GM12878 (cell line): ENCODE measurements around the gene ZFP36. TPM values are rescaled to one million over a fixed set of nuclear protein-coding genes. Genes with fewer than 3 reads are reported as not detected.

Source experiments
- DPF2 ChIP-seq: fragments of 450-650 bp; IDR thresholded peaks from 2 replicates; pipeline ENCODE4 v1.6.1; 2017; ENCODE audit warnings: mild to moderate bottlenecking
- E4F1 ChIP-seq: fragments of 450-650 bp; IDR thresholded peaks from 2 replicates; pipeline ENCODE4 v1.6.1; 2018; ENCODE audit warnings: borderline replicate concordance, mild to moderate bottlenecking; ENCODE audit not compliant: partially characterized antibody
- EGR1 ChIP-seq, 2 experiments: IDR thresholded peaks; 1 replicate in 1 of 2; 2 replicates in 1 of 2; pipeline ENCODE4 v1.6.1; 2011 to 2012; ENCODE audit warnings: low read depth in 2 of 2, low read length in 2 of 2, borderline replicate concordance in 1 of 2, mild to moderate bottlenecking in 1 of 2, moderate library complexity in 1 of 2
- EZH2 ChIP-seq: IDR thresholded peaks from 2 replicates; pipeline ENCODE4 v1.6.1; 2012; ENCODE audit warnings: low read depth, mild to moderate bottlenecking, control low read depth, inconsistent platforms, low read length, borderline replicate concordance; ENCODE audit not compliant: control insufficient read depth
- FOXK2 ChIP-seq: fragments of 450-650 bp; IDR thresholded peaks from 2 replicates; pipeline ENCODE4 v1.6.1; 2017; ENCODE audit warnings: mild to moderate bottlenecking, moderate library complexity
- HCFC1 ChIP-seq: fragments of 150-350 bp; IDR thresholded peaks from 2 replicates; pipeline ENCODE4 v1.6.1; 2014; ENCODE audit warnings: low read length
- RFX5 ChIP-seq: IDR thresholded peaks from 2 replicates; pipeline ENCODE4 v1.6.1; 2011; ENCODE audit warnings: low read depth, low read length, improper control_type of control experiment
- SMAD1 ChIP-seq: fragments of 450-650 bp; IDR thresholded peaks from 2 replicates; pipeline ENCODE4 v1.6.1; 2018; ENCODE audit warnings: mild to moderate bottlenecking, low read depth; ENCODE audit not compliant: partially characterized antibody
- TAF1 ChIP-seq: IDR thresholded peaks from 2 replicates; pipeline ENCODE4 v1.6.1; 2011; ENCODE audit warnings: mild to moderate bottlenecking, low read depth, low read length, borderline replicate concordance
- ZNF622 ChIP-seq: fragments of 450-650 bp; IDR thresholded peaks from 2 replicates; pipeline ENCODE4 v1.6.1; 2017; ENCODE audit warnings: mild to moderate bottlenecking, inconsistent platforms
- polyA plus RNA-seq, 11 experiments: library from polyadenylated mRNA; depleted of rRNA in 4 of 11; unstranded in 6 of 11; stranded (reverse) in 5 of 11; fragments of >200 nt; fragmentation: Nextera tagmentation in 4 of 11; fragmentation: Illumina TruSeq in 1 of 11; extraction: Ambion mirVana in 4 of 11; extraction: Trizol in 1 of 11; gene quantifications; 1 replicate in 1 of 11; 2 replicates in 10 of 11; pipeline versions ENCODE4 v1.2.1 to v1.2.3, GENCODE V29; 2011 to 2016; ENCODE audit warnings: inconsistent platforms in 2 of 11, missing spikeins in 2 of 11, low read depth in 1 of 11
- total RNA-seq, 4 experiments: library from RNA; depleted of rRNA in 3 of 4; stranded (reverse); fragments of >200 nt in 3 of 4; fragmentation: Illumina TruSeq in 1 of 4; extraction: Trizol in 1 of 4; gene quantifications; 2 replicates each; pipeline versions ENCODE4 v1.2.1 to v1.2.3, GENCODE V29; 2013 to 2021
- TF ChIP-seq, protein P1 (sequence below): fragments of 450-650 bp; conservative IDR thresholded peaks from 2 replicates; pipeline ENCODE4 v1.6.1; 2017; ENCODE audit warnings: mild to moderate bottlenecking, moderate library complexity
- TF ChIP-seq, protein P2 (sequence below): fragments of 450-650 bp; IDR thresholded peaks from 2 replicates; pipeline ENCODE4 v1.6.1; 2017; ENCODE audit warnings: mild to moderate bottlenecking, moderate library complexity
- TF ChIP-seq, protein P3 (sequence below): fragments of 450-650 bp; IDR thresholded peaks from 2 replicates; pipeline ENCODE4 v1.6.1; 2017; ENCODE audit warnings: mild to moderate bottlenecking, low read depth, inconsistent platforms; ENCODE audit not compliant: poor library complexity, severe bottlenecking
- TF ChIP-seq, protein P4 (sequence below): IDR thresholded peaks from 2 replicates; pipeline ENCODE4 v1.6.1; 2012; ENCODE audit warnings: low read depth, low read length, improper control_type of control experiment

ZFP36 gene
- total and polyA plus RNA-seq, 10 of the 15 experiments (the other 5 are each of a cell fraction or from before 2014, with no cell fraction given) = 5.3 to 55.0 (median 18.1) TPM

- TF ChIP-seq E4F1 (no peak), HCFC1 (0 out of 2 replicates have a peak, but pooled peaks have one; percentile 7), EZH2 (no peak), DPF2 (0 out of 2 replicates have a peak, but pooled peaks have one; percentile 69), RFX5 (no peak), TAF1 (0 out of 2 replicates have a peak, but pooled peaks have one; percentile 46), ZNF622 (no peak), SMAD1 (peak; percentile 16), EGR1 (IDR thresholded peaks at IDR 0.05; ENCODE audit: borderline replicate concordance in 1 of 2, low read depth in 2 of 2, low read length in 2 of 2) (peak; percentile 16 to 67), FOXK2 (peak; percentile 61)
- TF ChIP-seq, protein P1, sequence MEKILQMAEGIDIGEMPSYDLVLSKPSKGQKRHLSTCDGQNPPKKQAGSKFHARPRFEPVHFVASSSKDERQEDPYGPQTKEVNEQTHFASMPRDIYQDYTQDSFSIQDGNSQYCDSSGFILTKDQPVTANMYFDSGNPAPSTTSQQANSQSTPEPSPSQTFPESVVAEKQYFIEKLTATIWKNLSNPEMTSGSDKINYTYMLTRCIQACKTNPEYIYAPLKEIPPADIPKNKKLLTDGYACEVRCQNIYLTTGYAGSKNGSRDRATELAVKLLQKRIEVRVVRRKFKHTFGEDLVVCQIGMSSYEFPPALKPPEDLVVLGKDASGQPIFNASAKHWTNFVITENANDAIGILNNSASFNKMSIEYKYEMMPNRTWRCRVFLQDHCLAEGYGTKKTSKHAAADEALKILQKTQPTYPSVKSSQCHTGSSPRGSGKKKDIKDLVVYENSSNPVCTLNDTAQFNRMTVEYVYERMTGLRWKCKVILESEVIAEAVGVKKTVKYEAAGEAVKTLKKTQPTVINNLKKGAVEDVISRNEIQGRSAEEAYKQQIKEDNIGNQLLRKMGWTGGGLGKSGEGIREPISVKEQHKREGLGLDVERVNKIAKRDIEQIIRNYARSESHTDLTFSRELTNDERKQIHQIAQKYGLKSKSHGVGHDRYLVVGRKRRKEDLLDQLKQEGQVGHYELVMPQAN = peak; percentile 63; the same call in 1 of the 2 replicates
- TF ChIP-seq, protein P2, sequence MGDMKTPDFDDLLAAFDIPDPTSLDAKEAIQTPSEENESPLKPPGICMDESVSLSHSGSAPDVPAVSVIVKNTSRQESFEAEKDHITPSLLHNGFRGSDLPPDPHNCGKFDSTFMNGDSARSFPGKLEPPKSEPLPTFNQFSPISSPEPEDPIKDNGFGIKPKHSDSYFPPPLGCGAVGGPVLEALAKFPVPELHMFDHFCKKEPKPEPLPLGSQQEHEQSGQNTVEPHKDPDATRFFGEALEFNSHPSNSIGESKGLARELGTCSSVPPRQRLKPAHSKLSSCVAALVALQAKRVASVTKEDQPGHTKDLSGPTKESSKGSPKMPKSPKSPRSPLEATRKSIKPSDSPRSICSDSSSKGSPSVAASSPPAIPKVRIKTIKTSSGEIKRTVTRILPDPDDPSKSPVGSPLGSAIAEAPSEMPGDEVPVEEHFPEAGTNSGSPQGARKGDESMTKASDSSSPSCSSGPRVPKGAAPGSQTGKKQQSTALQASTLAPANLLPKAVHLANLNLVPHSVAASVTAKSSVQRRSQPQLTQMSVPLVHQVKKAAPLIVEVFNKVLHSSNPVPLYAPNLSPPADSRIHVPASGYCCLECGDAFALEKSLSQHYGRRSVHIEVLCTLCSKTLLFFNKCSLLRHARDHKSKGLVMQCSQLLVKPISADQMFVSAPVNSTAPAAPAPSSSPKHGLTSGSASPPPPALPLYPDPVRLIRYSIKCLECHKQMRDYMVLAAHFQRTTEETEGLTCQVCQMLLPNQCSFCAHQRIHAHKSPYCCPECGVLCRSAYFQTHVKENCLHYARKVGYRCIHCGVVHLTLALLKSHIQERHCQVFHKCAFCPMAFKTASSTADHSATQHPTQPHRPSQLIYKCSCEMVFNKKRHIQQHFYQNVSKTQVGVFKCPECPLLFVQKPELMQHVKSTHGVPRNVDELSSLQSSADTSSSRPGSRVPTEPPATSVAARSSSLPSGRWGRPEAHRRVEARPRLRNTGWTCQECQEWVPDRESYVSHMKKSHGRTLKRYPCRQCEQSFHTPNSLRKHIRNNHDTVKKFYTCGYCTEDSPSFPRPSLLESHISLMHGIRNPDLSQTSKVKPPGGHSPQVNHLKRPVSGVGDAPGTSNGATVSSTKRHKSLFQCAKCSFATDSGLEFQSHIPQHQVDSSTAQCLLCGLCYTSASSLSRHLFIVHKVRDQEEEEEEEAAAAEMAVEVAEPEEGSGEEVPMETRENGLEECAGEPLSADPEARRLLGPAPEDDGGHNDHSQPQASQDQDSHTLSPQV = peak; percentile 87; the same call in 1 of the 2 replicates
- TF ChIP-seq, protein P3, sequence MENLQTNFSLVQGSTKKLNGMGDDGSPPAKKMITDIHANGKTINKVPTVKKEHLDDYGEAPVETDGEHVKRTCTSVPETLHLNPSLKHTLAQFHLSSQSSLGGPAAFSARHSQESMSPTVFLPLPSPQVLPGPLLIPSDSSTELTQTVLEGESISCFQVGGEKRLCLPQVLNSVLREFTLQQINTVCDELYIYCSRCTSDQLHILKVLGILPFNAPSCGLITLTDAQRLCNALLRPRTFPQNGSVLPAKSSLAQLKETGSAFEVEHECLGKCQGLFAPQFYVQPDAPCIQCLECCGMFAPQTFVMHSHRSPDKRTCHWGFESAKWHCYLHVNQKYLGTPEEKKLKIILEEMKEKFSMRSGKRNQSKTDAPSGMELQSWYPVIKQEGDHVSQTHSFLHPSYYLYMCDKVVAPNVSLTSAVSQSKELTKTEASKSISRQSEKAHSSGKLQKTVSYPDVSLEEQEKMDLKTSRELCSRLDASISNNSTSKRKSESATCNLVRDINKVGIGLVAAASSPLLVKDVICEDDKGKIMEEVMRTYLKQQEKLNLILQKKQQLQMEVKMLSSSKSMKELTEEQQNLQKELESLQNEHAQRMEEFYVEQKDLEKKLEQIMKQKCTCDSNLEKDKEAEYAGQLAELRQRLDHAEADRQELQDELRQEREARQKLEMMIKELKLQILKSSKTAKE = peak; percentile 62
- TF ChIP-seq, protein P4, sequence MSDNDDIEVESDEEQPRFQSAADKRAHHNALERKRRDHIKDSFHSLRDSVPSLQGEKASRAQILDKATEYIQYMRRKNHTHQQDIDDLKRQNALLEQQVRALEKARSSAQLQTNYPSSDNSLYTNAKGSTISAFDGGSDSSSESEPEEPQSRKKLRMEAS = peak; percentile 11; the same call in 1 of the 2 replicates
Observed at GRCh38 chr19:39403331-39404312, 3.0 kb upstream of the ZFP36 start (continued).
